Measurements from ENCODE around the gene RARA. TPM values are rescaled to one million over a fixed set of nuclear protein-coding genes. Genes with fewer than 3 reads are reported as not detected.

RARA gene
- total and polyA plus RNA-seq, 2 experiments from 2014 or later = 7.4 to 15.9 TPM

DNA sequence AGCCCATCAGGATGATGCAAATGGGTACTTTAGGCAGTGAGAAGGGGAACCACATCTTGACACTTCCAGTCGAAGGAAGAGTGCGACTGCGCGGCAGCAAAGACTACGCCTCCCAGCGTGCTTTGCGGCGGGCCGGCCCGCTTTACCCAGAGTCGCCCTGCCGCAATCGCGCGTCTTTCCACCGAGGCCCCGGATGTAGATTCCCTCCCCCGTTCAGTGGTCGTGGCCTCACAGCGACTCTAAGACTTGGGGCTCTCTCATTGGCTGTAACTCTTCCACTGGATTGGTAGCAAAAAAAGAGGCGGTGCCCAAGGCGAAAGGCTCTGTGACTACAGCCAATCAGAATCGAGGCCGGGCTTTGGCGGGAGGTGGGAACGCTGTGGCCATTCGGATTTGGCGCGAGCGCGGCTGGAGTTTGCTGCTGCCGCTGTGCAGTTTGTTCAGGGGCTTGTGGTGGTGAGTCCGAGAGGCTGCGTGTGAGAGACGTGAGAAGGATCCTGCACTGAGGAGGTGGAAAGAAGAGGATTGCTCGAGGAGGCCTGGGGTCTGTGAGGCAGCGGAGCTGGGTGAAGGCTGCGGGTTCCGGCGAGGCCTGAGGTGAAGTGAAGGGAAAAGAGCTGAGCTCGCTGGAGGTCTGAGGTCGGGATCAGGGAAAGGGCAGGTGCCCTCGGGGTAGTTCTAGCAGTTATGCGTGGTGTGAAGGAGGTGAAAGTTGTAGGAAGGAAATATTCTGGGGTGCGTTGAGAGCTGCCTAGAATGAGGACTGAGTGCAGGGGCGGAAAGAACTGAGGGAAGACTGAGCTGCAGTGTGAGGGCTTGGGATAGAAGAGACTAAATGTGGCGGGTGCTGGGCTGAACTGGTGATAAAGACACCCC, 21.2 kb upstream of the RARA start, which contains the start of gene CDC6 (continued):
- TF ChIP-seq, protein P1, sequence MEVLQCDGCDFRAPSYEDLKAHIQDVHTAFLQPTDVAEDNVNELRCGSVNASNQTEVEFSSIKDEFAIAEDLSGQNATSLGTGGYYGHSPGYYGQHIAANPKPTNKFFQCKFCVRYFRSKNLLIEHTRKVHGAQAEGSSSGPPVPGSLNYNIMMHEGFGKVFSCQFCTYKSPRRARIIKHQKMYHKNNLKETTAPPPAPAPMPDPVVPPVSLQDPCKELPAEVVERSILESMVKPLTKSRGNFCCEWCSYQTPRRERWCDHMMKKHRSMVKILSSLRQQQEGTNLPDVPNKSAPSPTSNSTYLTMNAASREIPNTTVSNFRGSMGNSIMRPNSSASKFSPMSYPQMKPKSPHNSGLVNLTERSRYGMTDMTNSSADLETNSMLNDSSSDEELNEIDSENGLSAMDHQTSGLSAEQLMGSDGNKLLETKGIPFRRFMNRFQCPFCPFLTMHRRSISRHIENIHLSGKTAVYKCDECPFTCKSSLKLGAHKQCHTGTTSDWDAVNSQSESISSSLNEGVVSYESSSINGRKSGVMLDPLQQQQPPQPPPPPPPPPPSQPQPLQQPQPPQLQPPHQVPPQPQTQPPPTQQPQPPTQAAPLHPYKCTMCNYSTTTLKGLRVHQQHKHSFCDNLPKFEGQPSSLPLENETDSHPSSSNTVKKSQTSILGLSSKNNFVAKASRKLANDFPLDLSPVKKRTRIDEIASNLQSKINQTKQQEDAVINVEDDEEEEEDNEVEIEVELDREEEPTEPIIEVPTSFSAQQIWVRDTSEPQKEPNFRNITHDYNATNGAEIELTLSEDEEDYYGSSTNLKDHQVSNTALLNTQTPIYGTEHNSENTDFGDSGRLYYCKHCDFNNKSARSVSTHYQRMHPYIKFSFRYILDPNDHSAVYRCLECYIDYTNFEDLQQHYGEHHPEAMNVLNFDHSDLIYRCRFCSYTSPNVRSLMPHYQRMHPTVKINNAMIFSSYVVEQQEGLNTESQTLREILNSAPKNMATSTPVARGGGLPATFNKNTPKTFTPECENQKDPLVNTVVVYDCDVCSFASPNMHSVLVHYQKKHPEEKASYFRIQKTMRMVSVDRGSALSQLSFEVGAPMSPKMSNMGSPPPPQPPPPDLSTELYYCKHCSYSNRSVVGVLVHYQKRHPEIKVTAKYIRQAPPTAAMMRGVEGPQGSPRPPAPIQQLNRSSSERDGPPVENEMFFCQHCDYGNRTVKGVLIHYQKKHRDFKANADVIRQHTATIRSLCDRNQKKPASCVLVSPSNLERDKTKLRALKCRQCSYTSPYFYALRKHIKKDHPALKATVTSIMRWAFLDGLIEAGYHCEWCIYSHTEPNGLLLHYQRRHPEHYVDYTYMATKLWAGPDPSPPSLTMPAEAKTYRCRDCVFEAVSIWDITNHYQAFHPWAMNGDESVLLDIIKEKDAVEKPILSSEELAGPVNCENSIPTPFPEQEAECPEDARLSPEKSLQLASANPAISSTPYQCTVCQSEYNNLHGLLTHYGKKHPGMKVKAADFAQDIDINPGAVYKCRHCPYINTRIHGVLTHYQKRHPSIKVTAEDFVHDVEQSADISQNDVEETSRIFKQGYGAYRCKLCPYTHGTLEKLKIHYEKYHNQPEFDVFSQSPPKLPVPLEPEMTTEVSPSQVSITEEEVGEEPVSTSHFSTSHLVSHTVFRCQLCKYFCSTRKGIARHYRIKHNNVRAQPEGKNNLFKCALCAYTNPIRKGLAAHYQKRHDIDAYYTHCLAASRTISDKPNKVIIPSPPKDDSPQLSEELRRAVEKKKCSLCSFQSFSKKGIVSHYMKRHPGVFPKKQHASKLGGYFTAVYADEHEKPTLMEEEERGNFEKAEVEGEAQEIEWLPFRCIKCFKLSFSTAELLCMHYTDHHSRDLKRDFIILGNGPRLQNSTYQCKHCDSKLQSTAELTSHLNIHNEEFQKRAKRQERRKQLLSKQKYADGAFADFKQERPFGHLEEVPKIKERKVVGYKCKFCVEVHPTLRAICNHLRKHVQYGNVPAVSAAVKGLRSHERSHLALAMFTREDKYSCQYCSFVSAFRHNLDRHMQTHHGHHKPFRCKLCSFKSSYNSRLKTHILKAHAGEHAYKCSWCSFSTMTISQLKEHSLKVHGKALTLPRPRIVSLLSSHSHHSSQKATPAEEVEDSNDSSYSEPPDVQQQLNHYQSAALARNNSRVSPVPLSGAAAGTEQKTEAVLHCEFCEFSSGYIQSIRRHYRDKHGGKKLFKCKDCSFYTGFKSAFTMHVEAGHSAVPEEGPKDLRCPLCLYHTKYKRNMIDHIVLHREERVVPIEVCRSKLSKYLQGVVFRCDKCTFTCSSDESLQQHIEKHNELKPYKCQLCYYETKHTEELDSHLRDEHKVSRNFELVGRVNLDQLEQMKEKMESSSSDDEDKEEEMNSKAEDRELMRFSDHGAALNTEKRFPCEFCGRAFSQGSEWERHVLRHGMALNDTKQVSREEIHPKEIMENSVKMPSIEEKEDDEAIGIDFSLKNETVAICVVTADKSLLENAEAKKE (CRISPR knock-in tag; IDR thresholded peaks at IDR 0.05) = no peak
- no peak for TF ChIP-seq ZNF331 (CRISPR knock-in tag; IDR thresholded peaks at IDR 0.05; ENCODE audit: low read depth)
- TF ChIP-seq, protein P2, sequence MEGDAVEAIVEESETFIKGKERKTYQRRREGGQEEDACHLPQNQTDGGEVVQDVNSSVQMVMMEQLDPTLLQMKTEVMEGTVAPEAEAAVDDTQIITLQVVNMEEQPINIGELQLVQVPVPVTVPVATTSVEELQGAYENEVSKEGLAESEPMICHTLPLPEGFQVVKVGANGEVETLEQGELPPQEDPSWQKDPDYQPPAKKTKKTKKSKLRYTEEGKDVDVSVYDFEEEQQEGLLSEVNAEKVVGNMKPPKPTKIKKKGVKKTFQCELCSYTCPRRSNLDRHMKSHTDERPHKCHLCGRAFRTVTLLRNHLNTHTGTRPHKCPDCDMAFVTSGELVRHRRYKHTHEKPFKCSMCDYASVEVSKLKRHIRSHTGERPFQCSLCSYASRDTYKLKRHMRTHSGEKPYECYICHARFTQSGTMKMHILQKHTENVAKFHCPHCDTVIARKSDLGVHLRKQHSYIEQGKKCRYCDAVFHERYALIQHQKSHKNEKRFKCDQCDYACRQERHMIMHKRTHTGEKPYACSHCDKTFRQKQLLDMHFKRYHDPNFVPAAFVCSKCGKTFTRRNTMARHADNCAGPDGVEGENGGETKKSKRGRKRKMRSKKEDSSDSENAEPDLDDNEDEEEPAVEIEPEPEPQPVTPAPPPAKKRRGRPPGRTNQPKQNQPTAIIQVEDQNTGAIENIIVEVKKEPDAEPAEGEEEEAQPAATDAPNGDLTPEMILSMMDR (conservative IDR thresholded peaks at IDR 0.05; ENCODE audit: low read depth in 2 of 2) = no peak

DNA sequence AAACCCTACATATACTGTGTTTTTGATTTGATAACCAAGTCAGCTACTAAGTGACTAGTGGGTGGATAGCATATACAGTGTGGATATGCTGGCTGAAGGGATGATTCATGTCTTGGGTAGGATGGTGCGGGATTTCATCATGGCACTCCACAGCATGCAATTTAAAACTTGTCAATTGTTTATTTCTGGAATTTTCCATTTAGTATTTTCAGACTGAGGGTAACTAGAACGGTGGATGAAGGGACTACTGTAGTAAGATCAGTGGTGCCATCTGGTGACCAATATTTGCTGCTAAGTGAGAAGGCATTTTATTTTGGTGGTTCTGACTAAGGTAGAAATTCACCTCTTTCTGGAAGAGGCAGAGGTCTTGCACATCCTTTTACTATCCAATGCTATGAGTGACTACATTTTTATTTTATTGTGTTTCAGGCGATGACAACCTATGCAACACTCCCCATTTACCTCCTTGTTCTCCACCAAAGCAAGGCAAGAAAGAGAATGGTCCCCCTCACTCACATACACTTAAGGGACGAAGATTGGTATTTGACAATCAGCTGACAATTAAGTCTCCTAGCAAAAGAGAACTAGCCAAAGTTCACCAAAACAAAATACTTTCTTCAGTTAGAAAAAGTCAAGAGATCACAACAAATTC, 18.2 kb upstream of the RARA start:
- H3K4me2 ChIP-seq = no peak overlapping the region
- Mint-ChIP-seq H3K4me3 (peak overlapping the region; percentile 97; the same call in 2 of the 3 replicates), H3K27ac (peak overlapping the region; percentile 73), H3K9me3 (peaks cover 5% of the 10 kb centered on the region; the same call in 2 of the 3 replicates), H3K36me3 (ENCODE audit: low read depth) (peaks cover 75% of the 10 kb centered on the region), H3K27me3 (ENCODE audit: insufficient read depth, low read depth, poor library complexity) (peaks cover 17% of the 10 kb centered on the region), H3K4me1 (peaks cover 42% of the 10 kb centered on the region)
- H4K20me1 ChIP-seq (replicated peaks; ENCODE audit: insufficient read depth) = peaks cover 20% of the 10 kb centered on the region
- H3K36me3 ChIP-seq (ENCODE audit: insufficient read depth) = peaks cover 51% of the 10 kb centered on the region
- no peak overlapping the region for H3K4me3 ChIP-seq
- TF ChIP-seq JUNB (IDR thresholded peaks at IDR 0.05; ENCODE audit: unreplicated experiment) (no peak), EZH2phosphoT487 (IDR thresholded peaks at IDR 0.05; ENCODE audit: unreplicated experiment) (no peak), POLR2AphosphoS5 (IDR thresholded peaks at IDR 0.05; ENCODE audit: low read depth) (no peak)
- TF ChIP-seq, protein P2 (conservative IDR thresholded peaks at IDR 0.05; ENCODE audit: low read depth in 2 of 2) = peak; percentile 54 to 78
- TF ChIP-seq, protein P3, sequence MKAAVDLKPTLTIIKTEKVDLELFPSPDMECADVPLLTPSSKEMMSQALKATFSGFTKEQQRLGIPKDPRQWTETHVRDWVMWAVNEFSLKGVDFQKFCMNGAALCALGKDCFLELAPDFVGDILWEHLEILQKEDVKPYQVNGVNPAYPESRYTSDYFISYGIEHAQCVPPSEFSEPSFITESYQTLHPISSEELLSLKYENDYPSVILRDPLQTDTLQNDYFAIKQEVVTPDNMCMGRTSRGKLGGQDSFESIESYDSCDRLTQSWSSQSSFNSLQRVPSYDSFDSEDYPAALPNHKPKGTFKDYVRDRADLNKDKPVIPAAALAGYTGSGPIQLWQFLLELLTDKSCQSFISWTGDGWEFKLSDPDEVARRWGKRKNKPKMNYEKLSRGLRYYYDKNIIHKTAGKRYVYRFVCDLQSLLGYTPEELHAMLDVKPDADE (IDR thresholded peaks at IDR 0.05) = no peak
- no peaks in the 10 kb centered on the region for H3K27me3 ChIP-seq (ENCODE audit: insufficient read depth)
- peaks cover 46% of the 10 kb centered on the region for H3K79me2 ChIP-seq (replicated peaks; ENCODE audit: insufficient read depth)
- peaks cover 23% of the 10 kb centered on the region for H3K4me1 ChIP-seq (ENCODE audit: insufficient read depth)
- no peak overlapping the region for H2AFZ ChIP-seq
- peaks cover 15% of the 10 kb centered on the region for H3F3A ChIP-seq (replicated peaks; ENCODE audit: low read depth)
- H3K9me2 ChIP-seq (ENCODE audit: insufficient read depth) = no peaks in the 10 kb centered on the region
- H3K27ac ChIP-seq (ENCODE audit: low read depth) = no peak overlapping the region
- ATAC-seq = no peak
- DNase-seq (ENCODE audit: low spot score) = peak; percentile 78
